WI38 (cell line): ENCODE measurements around the gene PCDHGC3.

Experiments
- H3K4me3 ChIP-seq: 2 replicates; pipeline ENCODE4 v1.5.1; 2011; ENCODE audit warnings: low read depth, mild to moderate bottlenecking, control low read depth, low read length
- CTCF ChIP-seq: IDR thresholded peaks from 2 replicates; pipeline ENCODE4 v1.5.1; 2012; ENCODE audit warnings: low read depth, mild to moderate bottlenecking, control low read depth, low read length

The PCDHGC3 gene

GRCh38 chr5:141486091-141486490 is 10.3 kb downstream of the PCDHGC3 start:
- no peak for TF ChIP-seq CTCF
- H3K4me3 ChIP-seq, result no peak overlapping the region

GRCh38 chr5:141487131-141487530 is 11.4 kb downstream of the PCDHGC3 start:
- TF ChIP-seq CTCF, result no peak
- H3K4me3 ChIP-seq, result no peak overlapping the region

GRCh38 chr5:141488591-141489561 is 13.1 kb downstream of the PCDHGC3 start, which contains the start of gene PCDHGC5:
TSS of gene PCDHGC5 (plus strand) at chr5:141489081. CDS start at chr5:141489241, 160 bp downstream.
- no peak for TF ChIP-seq CTCF
- 0 out of 2 replicates have a peak within 1 kb of the TSS, but pooled peaks have one; percentile 17 for H3K4me3 ChIP-seq

GRCh38 chr5:141489841-141490240 is 14.1 kb downstream of the PCDHGC3 start:
- TF ChIP-seq CTCF, result no peak

GRCh38 chr5:141490271-141490670 is 14.5 kb downstream of the PCDHGC3 start:
- no peak for TF ChIP-seq CTCF
- H3K4me3 ChIP-seq, result no peak overlapping the region

More at GRCh38 chr5:141489841-141490240, 14.1 kb downstream of the PCDHGC3 start:
- H3K4me3 ChIP-seq, result no peak overlapping the region

- no peak for TF ChIP-seq CTCF
- H3K4me3 ChIP-seq, result no peak overlapping the region
Observed at GRCh38 chr5:141490771-141491170, 15.0 kb downstream of the PCDHGC3 start.
